A549 treated with dexamethasone at 1 μM for 4 hours (cell line): ENCODE data around the gene E4F1. TPM values are rescaled to one million over a fixed set of nuclear protein-coding genes. Genes with fewer than 3 reads are reported as not detected.

Experiments used
- total RNA-seq: library from RNA; stranded (reverse); fragments of 200-300 nt; extraction: Qiagen RNA extraction; gene quantifications from 5 replicates; pipeline ENCODE4 v1.2.3, GENCODE V29; 2022

Gene E4F1, protein sequence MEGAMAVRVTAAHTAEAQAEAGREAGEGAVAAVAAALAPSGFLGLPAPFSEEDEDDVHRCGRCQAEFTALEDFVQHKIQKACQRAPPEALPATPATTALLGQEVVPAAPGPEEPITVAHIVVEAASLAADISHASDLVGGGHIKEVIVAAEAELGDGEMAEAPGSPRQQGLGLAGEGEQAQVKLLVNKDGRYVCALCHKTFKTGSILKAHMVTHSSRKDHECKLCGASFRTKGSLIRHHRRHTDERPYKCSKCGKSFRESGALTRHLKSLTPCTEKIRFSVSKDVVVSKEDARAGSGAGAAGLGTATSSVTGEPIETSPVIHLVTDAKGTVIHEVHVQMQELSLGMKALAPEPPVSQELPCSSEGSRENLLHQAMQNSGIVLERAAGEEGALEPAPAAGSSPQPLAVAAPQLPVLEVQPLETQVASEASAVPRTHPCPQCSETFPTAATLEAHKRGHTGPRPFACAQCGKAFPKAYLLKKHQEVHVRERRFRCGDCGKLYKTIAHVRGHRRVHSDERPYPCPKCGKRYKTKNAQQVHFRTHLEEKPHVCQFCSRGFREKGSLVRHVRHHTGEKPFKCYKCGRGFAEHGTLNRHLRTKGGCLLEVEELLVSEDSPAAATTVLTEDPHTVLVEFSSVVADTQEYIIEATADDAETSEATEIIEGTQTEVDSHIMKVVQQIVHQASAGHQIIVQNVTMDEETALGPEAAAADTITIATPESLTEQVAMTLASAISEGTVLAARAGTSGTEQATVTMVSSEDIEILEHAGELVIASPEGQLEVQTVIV
- total RNA-seq, result 14.1 to 26.2 TPM (median 24.4 TPM) in 5 replicates

GRCh38 chr16:2223221-2223941 is at the start of gene E4F1:
Gene E4F1, plus strand, starts transcription at chr16:2223591. Its CDS starts 23 bp downstream, at chr16:2223614.

GRCh38 chr16:2196162-2196980 is 27.0 kb upstream of the E4F1 start, which contains the start of gene CASKIN1:
Gene CASKIN1, minus strand, starts transcription at chr16:2196605. Its CDS starts 173 bp downstream, at chr16:2196432.

DNA sequence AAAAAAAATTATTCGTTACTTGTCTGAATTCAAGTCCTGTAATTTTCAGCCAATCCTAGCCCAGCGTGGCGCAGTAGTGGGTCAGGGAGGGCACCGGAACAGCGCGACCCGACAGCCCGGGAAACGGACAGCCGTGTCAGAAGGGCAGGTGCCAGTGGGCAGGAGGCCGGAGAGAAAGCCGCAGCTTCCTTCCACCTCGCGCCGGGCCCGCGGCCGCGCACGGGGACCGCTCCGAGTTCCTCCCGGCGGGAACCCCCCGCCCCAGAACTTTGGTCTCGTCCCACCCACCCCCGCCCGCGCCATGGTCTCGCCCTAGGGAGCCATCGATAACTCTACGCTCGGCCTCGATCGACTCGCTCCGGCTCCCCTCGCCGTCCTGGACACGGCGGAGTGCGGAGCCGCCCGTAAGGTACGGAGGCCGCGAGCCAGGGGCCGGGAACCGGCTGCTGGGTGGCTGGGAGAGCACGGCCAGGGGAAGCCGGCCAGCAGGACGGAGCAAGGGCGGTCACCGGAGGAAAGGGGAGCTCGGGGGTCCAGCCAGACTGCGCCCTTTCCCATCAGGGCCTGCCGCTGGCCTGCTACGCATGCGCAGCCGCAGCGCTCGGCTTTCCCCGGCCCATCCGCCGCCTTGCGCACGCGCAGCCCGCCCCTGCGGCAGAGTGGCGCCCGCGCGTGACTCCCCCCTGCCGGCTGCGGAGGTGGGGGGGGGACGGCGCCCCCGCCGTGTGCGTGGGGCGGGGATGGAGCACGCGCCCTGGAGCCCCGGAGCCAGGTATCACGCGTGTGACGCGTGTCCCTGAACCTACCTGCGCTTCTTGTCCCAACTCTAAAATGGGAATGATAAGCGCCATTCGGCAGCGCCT is 18.1 kb upstream of the E4F1 start, which contains the start of gene MLST8:
MLST8 (plus strand) TSS at position 351 of the 863 bp plus-strand sequence. CDS start 632 bp downstream, outside the sequence.

DNA sequence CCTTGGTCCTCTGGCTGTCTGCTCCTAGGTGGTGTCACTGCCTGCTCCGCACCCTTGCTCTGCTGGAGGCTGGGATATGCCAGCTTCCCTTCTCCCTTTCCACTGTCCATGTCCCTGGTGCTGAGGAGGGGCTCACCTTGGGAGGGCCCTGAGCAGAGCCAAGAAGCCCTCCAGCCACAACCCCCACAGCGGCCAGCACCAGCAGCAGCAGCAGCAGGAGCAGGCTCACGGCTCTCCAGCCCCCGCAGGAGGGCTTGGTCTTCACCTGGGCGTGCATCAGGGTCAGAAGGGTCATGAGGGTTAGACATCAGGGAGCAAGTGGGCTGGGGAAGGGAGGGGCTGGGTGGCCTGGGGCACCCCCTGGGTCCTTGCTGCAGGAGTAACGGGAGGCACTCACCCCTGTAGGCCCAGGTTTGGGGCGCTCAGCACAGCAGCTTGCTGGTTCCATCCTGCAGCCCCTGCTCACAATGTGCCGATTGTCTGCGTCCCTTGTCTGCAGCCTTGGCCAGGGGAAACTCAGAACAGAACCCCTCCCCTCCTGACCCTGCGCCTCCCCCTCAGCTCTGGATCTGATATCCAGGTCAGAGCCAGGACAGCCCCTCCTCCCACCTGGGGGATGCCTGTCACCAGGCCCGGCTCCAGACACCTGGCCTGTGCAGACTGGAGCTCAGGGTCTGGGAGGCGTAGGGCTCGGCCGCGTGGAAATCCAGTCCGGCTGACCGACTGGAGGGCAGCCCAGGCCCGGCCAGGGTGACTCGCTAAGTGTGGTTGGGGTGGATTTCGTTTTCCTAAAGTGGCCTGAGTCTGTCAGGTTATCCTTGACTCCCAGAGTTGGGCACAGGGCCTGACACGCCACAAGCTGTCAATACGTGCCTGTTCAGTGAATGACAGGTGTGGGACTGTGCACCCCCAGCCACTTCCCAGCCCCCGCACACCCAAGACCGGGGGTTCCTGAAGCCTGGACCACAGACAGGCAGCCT is 12.7 kb upstream of the E4F1 start, which contains the start of gene BRICD5:
BRICD5 (minus strand) TSS at position 478 of the 980 bp plus-strand sequence; CDS start at position 448, 30 bp downstream.

GRCh38 chr16:2214719-2214968 is 8.7 kb upstream of the E4F1 start, which contains the start of gene PGP:
Gene PGP, minus strand, starts transcription at chr16:2214840. Its CDS starts 63 bp downstream, at chr16:2214777.

GRCh38 chr16:2236337-2237101 is 13.1 kb downstream of the E4F1 start, which contains the start of gene DNASE1L2:
Gene DNASE1L2, plus strand, starts transcription at chr16:2236444. Its CDS starts 373 bp downstream, at chr16:2236817.

GRCh38 chr16:2251296-2252111 is 28.1 kb downstream of the E4F1 start, which contains the start of gene ECI1:
Gene ECI1, minus strand, starts transcription at chr16:2251587. Its CDS starts 21 bp downstream, at chr16:2251566.

GRCh38 chr16:2267913-2268666 is 44.7 kb downstream of the E4F1 start, which contains the start of gene RNPS1:
Gene RNPS1, minus strand, starts transcription at chr16:2268126. Its CDS starts 3,483 bp downstream, at chr16:2264643.

Other genes starting within 250 kb of the E4F1 start
- 0.12 to 0.18 TPM (median 0.17 TPM) in 5 replicates for gene NOXO1, start 242.1 kb upstream of the E4F1 start, total RNA-seq
- 26.9 to 43.1 TPM (median 39.8 TPM) in 5 replicates for gene GFER, start 239.4 kb upstream of the E4F1 start, total RNA-seq
- gene SYNGR3, start 233.6 kb upstream of the E4F1 start, total RNA-seq, result 5.7 to 7.4 TPM (median 6.8 TPM) in 5 replicates
- 35.1 to 67.2 TPM (median 61.5 TPM) in 5 replicates for gene ZNF598, start 213.8 kb upstream of the E4F1 start, total RNA-seq
- gene NPW, start 203.8 kb upstream of the E4F1 start, total RNA-seq, result 0.79 to 1.2 TPM (median 1.0 TPM) in 5 replicates
- gene NHERF2, start 196.7 kb upstream of the E4F1 start, total RNA-seq, result 45.5 to 66.1 TPM (median 65.3 TPM) in 5 replicates
- 36.7 to 40.8 TPM (median 39.4 TPM) in 5 replicates for gene NTHL1, start 175.8 kb upstream of the E4F1 start, total RNA-seq
- gene TSC2, start 175.6 kb upstream of the E4F1 start, total RNA-seq, result 18.8 to 50.4 TPM (median 40.2 TPM) in 5 replicates
- 24.4 to 50.2 TPM (median 45.8 TPM) in 5 replicates for gene PKD1, start 87.7 kb upstream of the E4F1 start, total RNA-seq
- gene RAB26, start 75.0 kb upstream of the E4F1 start, total RNA-seq, result 1.5 to 4.0 TPM (median 3.2 TPM) in 5 replicates
- gene TRAF7, start 67.8 kb upstream of the E4F1 start, total RNA-seq, result 34.4 to 68.4 TPM (median 62.9 TPM) in 5 replicates
- gene CASKIN1, start 27.0 kb upstream of the E4F1 start, total RNA-seq, result 0.21 to 0.58 TPM (median 0.39 TPM) in 5 replicates
- gene MLST8, start 18.1 kb upstream of the E4F1 start, total RNA-seq, result 35.5 to 57.2 TPM (median 52.5 TPM) in 5 replicates
- gene BRICD5, start 12.7 kb upstream of the E4F1 start, total RNA-seq, result 3.0 to 4.5 TPM (median 3.8 TPM) in 5 replicates
- gene PGP, start 8.8 kb upstream of the E4F1 start, total RNA-seq, result 16.1 to 28.0 TPM (median 27.5 TPM) in 5 replicates
- 0.54 to 1.3 TPM (median 1.1 TPM) in 5 replicates for gene DNASE1L2, start 12.9 kb downstream of the E4F1 start, total RNA-seq
- gene ECI1, start 28.0 kb downstream of the E4F1 start, total RNA-seq, result 47.2 to 75.5 TPM (median 70.7 TPM) in 5 replicates
- 258 to 289 TPM (median 262 TPM) in 5 replicates for gene RNPS1, start 44.5 kb downstream of the E4F1 start, total RNA-seq
- gene ABCA3, start 117.1 kb downstream of the E4F1 start, total RNA-seq, result 15.9 to 23.7 TPM (median 20.9 TPM) in 5 replicates
- 16.9 to 25.5 TPM (median 24.8 TPM) in 5 replicates for gene CCNF, start 205.9 kb downstream of the E4F1 start, total RNA-seq
- 13.0 to 19.3 TPM (median 17.4 TPM) in 5 replicates for gene TEDC2, start 236.5 kb downstream of the E4F1 start, total RNA-seq
- 0.06 TPM in 1 of 5 replicates, not detected in the others for gene NTN3, start 247.7 kb downstream of the E4F1 start, total RNA-seq